GM21717 (cell line): ENCODE results near the gene LIPT2.

ENCODE experiments used
- ATAC-seq: cut with Tn5 transposase; IDR thresholded peaks from one replicate; pipeline ENCODE4 v1.9.1; 2021; ENCODE audit warnings: mild to moderate bottlenecking, moderate library complexity; ENCODE audit not compliant: unreplicated experiment

Gene LIPT2

GRCh38 chr11:74504100-74504691 is 10.7 kb upstream of the LIPT2 start:
- no peak for ATAC-seq

- ATAC-seq: no peak
Measured at GRCh38 chr11:74494916-74495315, 1.4 kb upstream of the LIPT2 start.

- no peak for ATAC-seq
Measured at GRCh38 chr11:74493791-74494630, 487 bp upstream of the LIPT2 start.

GRCh38 chr11:74492084-74492483 is 1.4 kb downstream of the LIPT2 start:
- ATAC-seq: no peak

- no peak for ATAC-seq
Measured at GRCh38 chr11:74490941-74491340, 2.6 kb downstream of the LIPT2 start.

- no peak for ATAC-seq
Measured at GRCh38 chr11:74487875-74488274, 5.6 kb downstream of the LIPT2 start.

GRCh38 chr11:74485868-74486267 is 7.7 kb downstream of the LIPT2 start:
- no peak for ATAC-seq

GRCh38 chr11:74480688-74481417 is 12.7 kb downstream of the LIPT2 start:
- no peak for ATAC-seq

GRCh38 chr11:74479732-74480123 is 13.8 kb downstream of the LIPT2 start:
- no peak for ATAC-seq

GRCh38 chr11:74478877-74479731 is 14.4 kb downstream of the LIPT2 start:
- no peak for ATAC-seq

GRCh38 chr11:74476536-74476935 is 17.0 kb downstream of the LIPT2 start:
- ATAC-seq: no peak

- no peak for ATAC-seq
Measured at GRCh38 chr11:74474316-74474715, 19.2 kb downstream of the LIPT2 start.

GRCh38 chr11:74473382-74474173 is 19.9 kb downstream of the LIPT2 start:
- no peak for ATAC-seq

GRCh38 chr11:74471668-74472429 is 21.7 kb downstream of the LIPT2 start:
- no peak for ATAC-seq

- no peak for ATAC-seq
Measured at GRCh38 chr11:74471037-74471436, 22.5 kb downstream of the LIPT2 start.

- no peak for ATAC-seq
Measured at GRCh38 chr11:74470526-74470925, 23.0 kb downstream of the LIPT2 start.

GRCh38 chr11:74468936-74469335 is 24.6 kb downstream of the LIPT2 start:
- no peak for ATAC-seq

GRCh38 chr11:74468521-74468920 is 25.0 kb downstream of the LIPT2 start:
- no peak for ATAC-seq

GRCh38 chr11:74468058-74468457 is 25.5 kb downstream of the LIPT2 start:
- ATAC-seq: no peak
